ENCODE measurements around the gene AP1M2. TPM values are rescaled to one million over a fixed set of nuclear protein-coding genes. Genes with fewer than 3 reads are reported as not detected.

The AP1M2 gene
- total RNA-seq, 1 experiment from 2014 or later = 146 TPM

- Histone ChIP-seq H4K20me1 (ENCODE audit: control insufficient read depth, insufficient read depth, insufficient read length) (peaks cover 2% of the 10 kb centered on the region), H3K79me1 (ENCODE audit: insufficient read depth, low read depth, low read length, poor library complexity, severe bottlenecking) (no peaks in the 10 kb centered on the region), H4K8ac (replicated peaks; ENCODE audit: insufficient read length, low read depth, low read length) (no peak overlapping the region), H2AFZ (ENCODE audit: low read length) (no peak overlapping the region), H3K4me2 (ENCODE audit: insufficient read depth, insufficient read length, low read length) (no peak overlapping the region), H3K56ac (ENCODE audit: insufficient read length, low read depth, low read length) (no peak overlapping the region), H2BK15ac (ENCODE audit: low read depth, low read length) (no peak overlapping the region), H4K5ac (ENCODE audit: insufficient read length, low read depth, low read length) (no peak overlapping the region), H3T11ph (ENCODE audit: low read length) (no peak overlapping the region), H3K18ac (ENCODE audit: insufficient read length, low read depth, low read length) (no peak overlapping the region), H4K91ac (ENCODE audit: insufficient read length, low read depth, low read length) (no peak overlapping the region), H3K79me2 (ENCODE audit: insufficient read depth, low read length) (no peaks in the 10 kb centered on the region), H3K27ac (ENCODE audit: insufficient read length, low read depth, low read length) (no peak overlapping the region), H3K4me1 (ENCODE audit: insufficient read depth, low read length) (no peaks in the 10 kb centered on the region), H2BK5ac (ENCODE audit: insufficient read length, low read length) (no peak overlapping the region), H3K14ac (ENCODE audit: insufficient read depth, low read length) (no peak overlapping the region), H2BK12ac (ENCODE audit: insufficient read length, low read depth, low read length) (no peak overlapping the region), H3K23ac (ENCODE audit: insufficient read length, low read depth, low read length) (no peak overlapping the region), H2AK5ac (ENCODE audit: insufficient read length, low read length) (no peak overlapping the region), H3K9me3 (ENCODE audit: control insufficient read depth, low read depth, low read length) (no peaks in the 10 kb centered on the region), H3K23me2 (ENCODE audit: insufficient read length, low read depth, low read length, poor library complexity, severe bottlenecking) (no peaks in the 10 kb centered on the region), H3K4ac (ENCODE audit: low read depth, low read length) (no peak overlapping the region), H3K9ac (ENCODE audit: extremely low read depth, insufficient read length, low read length) (no peak overlapping the region), H2BK20ac (ENCODE audit: low read depth, low read length, poor library complexity, severe bottlenecking) (no peak overlapping the region), H2BK120ac (ENCODE audit: low read depth, low read length, poor library complexity, severe bottlenecking) (no peak overlapping the region), H3K27me3 (ENCODE audit: insufficient read depth, low read length) (no peaks in the 10 kb centered on the region)
- no CpG with 5 or more reads among the region's 7 CpGs for WGBS (ENCODE audit: extremely low coverage, insufficient read length, low lambda C conversion rate)
- DNase-seq = no peak
- Mint-ChIP-seq H3K27ac (no peak overlapping the region), H3K9me3 (no peaks in the 10 kb centered on the region), H3K4me1 (no peaks in the 10 kb centered on the region), H3K27me3 (ENCODE audit: low read depth) (peaks cover 10% of the 10 kb centered on the region), H3K4me3 (no peak overlapping the region), H3K36me3 (ENCODE audit: insufficient read depth in 1 of 3, low read depth in 3 of 3) (no peaks in the 10 kb centered on the region)
- no peak for TF ChIP-seq CTCF (conservative IDR thresholded peaks at IDR 0.05)
These were observed 6.0 kb upstream of the AP1M2 start for GRCh38 chr19:10593148-10593547.

Data from H9 (cell line).